GM12865 (cell line): ENCODE measurements around the gene ADIRF.

Source experiments
- DNase-seq: peaks from one replicate; pipeline ENCODE4 v3.0.0; 2010; ENCODE audit warnings: low read depth
- H3K4me3 ChIP-seq: 2 replicates; pipeline ENCODE4 v1.5.1; 2011; ENCODE audit warnings: mild to moderate bottlenecking, low read depth, low read length, control low read depth
- TF ChIP-seq, protein P1 (sequence below): IDR thresholded peaks from 2 replicates; pipeline ENCODE4 v1.5.1; 2011; ENCODE audit warnings: low read length, control low read depth, low read depth, inconsistent platforms; ENCODE audit not compliant: insufficient read depth; ENCODE audit errors: missing control alignments

Gene ADIRF

GRCh38 chr10:86942441-86943315 lies 25.6 kb upstream of the ADIRF start:
- TF ChIP-seq, protein P1, sequence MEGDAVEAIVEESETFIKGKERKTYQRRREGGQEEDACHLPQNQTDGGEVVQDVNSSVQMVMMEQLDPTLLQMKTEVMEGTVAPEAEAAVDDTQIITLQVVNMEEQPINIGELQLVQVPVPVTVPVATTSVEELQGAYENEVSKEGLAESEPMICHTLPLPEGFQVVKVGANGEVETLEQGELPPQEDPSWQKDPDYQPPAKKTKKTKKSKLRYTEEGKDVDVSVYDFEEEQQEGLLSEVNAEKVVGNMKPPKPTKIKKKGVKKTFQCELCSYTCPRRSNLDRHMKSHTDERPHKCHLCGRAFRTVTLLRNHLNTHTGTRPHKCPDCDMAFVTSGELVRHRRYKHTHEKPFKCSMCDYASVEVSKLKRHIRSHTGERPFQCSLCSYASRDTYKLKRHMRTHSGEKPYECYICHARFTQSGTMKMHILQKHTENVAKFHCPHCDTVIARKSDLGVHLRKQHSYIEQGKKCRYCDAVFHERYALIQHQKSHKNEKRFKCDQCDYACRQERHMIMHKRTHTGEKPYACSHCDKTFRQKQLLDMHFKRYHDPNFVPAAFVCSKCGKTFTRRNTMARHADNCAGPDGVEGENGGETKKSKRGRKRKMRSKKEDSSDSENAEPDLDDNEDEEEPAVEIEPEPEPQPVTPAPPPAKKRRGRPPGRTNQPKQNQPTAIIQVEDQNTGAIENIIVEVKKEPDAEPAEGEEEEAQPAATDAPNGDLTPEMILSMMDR = no peak
- DNase-seq = no peak
- H3K4me3 ChIP-seq = no peak overlapping the region

DNA sequence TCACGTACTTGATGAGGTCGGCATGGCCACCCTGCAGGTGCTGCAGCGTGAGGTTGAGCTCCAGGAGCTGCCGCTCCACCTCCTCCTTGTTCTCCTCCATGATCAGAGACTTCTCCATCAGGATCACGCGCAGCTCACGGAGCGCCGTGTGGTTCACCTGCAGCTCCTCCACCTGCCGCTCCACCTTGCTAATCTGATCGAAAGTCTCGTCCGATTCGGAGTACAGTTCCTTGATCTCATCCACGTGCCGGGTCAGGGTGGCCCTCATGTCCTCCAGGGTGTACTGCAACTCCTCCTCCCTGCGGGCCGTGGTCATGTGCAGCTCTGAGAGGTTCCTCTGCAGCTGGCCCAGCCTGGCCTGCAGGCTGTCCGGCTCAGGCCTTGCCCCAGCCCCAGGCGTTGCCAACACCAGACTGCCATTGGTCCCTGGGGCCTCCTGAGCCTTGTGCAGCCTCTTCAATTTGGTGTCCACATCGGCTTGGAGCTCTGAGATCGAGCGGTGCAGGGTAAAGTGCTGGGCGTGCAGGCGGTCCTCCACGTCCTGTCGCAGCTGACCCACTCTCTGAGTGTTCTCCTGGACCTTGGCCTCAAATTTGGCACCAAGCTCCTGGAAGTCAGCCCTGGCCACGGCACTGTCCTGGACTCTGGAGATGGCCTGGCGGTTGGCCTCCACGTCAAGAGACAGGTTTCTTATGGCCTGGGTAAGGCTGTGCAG lies 24.8 kb upstream of the ADIRF start:
- TF ChIP-seq, protein P1 = no peak
- H3K4me3 ChIP-seq = no peak overlapping the region
- no peak for DNase-seq

GRCh38 chr10:86944031-86944419 lies 24.3 kb upstream of the ADIRF start:
- DNase-seq = no peak
- no peak overlapping the region for H3K4me3 ChIP-seq
- TF ChIP-seq, protein P1 = no peak

- TF ChIP-seq, protein P1 = no peak
- no peak for DNase-seq
- no peak overlapping the region for H3K4me3 ChIP-seq
These were observed 23.8 kb upstream of the ADIRF start for GRCh38 chr10:86944471-86944870.

DNA sequence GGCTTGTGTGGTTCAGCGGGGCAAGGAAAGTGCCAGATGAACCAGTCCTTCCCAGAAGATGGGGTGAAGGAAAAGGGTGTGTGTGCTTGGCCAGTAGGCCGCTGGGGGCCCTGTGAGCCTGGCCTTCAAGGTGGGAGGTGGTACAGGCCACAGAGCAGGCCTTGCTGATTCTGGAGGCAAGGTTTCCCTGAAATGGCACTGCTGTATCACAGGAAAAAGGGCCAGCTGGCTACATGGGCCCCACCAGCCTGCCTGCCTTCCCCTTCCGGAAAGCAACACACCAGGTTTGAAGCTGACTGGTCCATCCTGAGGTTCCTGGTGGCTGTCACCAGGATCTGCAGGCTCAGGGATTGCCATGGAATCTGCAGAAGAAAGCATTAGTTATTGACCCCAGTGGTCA lies 23.4 kb upstream of the ADIRF start:
- no peak overlapping the region for H3K4me3 ChIP-seq
- DNase-seq = no peak
- TF ChIP-seq, protein P1 = no peak

DNA sequence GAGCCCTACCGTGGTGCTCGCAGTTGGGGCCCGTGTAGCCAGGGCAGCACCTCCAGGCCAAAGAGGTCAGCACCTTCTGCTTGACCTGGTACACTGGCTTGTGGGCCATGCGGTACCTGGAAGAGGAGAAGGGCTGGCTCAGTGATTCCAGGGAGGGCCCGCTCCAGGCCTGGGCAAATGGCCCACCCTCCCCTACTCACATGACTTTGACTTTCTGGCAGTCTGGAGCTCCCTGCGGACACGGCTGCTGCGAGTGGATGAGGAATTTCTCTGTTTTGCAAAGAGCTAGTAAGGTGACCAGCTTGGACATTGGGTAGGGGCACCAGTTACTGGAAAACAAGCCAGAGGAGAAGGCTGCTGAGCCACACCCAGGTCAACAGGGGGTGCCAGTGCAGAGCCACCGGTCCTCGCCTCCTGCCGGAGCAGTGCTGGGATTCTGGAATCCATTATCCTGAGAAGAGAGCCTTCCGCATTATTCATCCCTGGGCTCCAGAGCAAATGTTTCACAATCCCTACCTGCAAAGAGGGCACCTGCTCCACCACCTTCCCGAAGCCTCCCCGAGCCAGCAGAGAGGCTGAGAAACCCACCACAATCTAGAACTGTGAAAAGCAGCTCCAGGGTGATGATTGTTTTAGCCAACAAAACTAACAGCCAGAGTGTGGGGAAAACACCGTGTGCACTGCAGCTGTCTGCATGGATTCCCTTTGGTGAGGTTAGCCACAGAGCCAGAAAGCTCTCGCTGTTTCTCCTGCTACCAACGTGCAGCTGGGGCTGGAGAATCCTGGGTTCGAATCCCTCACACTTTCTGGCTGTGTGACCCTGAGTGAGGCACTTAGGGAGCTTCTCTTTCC lies 22.7 kb upstream of the ADIRF start:
- DNase-seq = no peak
- TF ChIP-seq, protein P1 = no peak
- no peak overlapping the region for H3K4me3 ChIP-seq
